Measurements from ENCODE around the gene PCDH9.

The PCDH9 gene

DNA sequence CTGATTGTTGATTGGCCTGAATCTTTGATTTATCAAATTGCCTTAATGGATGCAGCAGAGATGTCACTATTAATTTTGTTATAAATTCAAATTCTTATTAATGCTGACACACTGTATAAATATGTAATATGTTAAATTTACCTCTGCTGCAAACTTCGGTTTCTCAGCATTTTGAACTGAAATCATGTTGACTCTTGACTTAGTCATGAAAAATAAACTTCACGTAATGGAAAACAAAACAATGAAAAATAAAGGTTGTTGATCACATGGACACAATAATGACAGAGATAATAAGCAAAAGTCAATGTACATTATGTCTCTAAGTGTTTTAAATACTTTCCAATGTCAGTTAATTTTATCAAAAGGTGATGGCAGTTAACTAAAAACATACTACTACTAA, 827.6 kb downstream of the PCDH9 start:
- no peaks in the 10 kb centered on the region for H3K36me3 ChIP-seq (ENCODE audit: control insufficient read depth, insufficient read depth, low read length)
- no peaks in the 10 kb centered on the region for H3K4me1 ChIP-seq (ENCODE audit: control insufficient read depth, insufficient read depth, low read length)
- H3K27me3 ChIP-seq (ENCODE audit: control insufficient read depth, insufficient read depth, low read length, poor library complexity, severe bottlenecking), result no peaks in the 10 kb centered on the region
- H3K4me3 ChIP-seq (ENCODE audit: insufficient read depth, low read depth, low read length), result no peak overlapping the region
- H3K9me3 ChIP-seq (ENCODE audit: control insufficient read depth, low read length), result no peaks in the 10 kb centered on the region
- H3K27ac ChIP-seq (ENCODE audit: insufficient read depth, low read depth, low read length, poor library complexity, severe bottlenecking), result no peak overlapping the region
- 86 to 100% methylated on average over 1 to 2 of the region's 2 CpGs for WGBS, 2 experiments

- WGBS, 2 experiments, result 90% methylated on average over 1 of the region's 1 CpG; no CpG with 5 or more reads in 1 of the 2 experiments
- Histone ChIP-seq H3K27ac (ENCODE audit: insufficient read depth, low read depth, low read length, poor library complexity, severe bottlenecking) (no peak overlapping the region), H3K36me3 (ENCODE audit: control insufficient read depth, insufficient read depth, low read length) (no peaks in the 10 kb centered on the region), H3K4me3 (ENCODE audit: insufficient read depth, low read depth, low read length) (no peak overlapping the region), H3K9me3 (ENCODE audit: control insufficient read depth, low read length) (no peaks in the 10 kb centered on the region), H3K27me3 (ENCODE audit: control insufficient read depth, insufficient read depth, low read length, poor library complexity, severe bottlenecking) (no peaks in the 10 kb centered on the region), H3K4me1 (ENCODE audit: control insufficient read depth, insufficient read depth, low read length) (no peaks in the 10 kb centered on the region)
Measured at GRCh38 chr13:66402066-66402465, 828.1 kb downstream of the PCDH9 start.

- H3K9me3 ChIP-seq (ENCODE audit: control insufficient read depth, low read length), result no peaks in the 10 kb centered on the region
Measured at GRCh38 chr13:66400292-66400691, 829.8 kb downstream of the PCDH9 start.

GRCh38 chr13:66399873-66400272, 830.3 kb downstream of the PCDH9 start:
- no peaks in the 10 kb centered on the region for H3K4me1 ChIP-seq (ENCODE audit: control insufficient read depth, insufficient read depth, low read length)
- H3K4me3 ChIP-seq (ENCODE audit: insufficient read depth, low read depth, low read length), result no peak overlapping the region
- 84 to 93% methylated on average over 1 of the region's 1 CpG for WGBS, 2 experiments
- H3K36me3 ChIP-seq (ENCODE audit: control insufficient read depth, insufficient read depth, low read length), result no peaks in the 10 kb centered on the region
- H3K9me3 ChIP-seq (ENCODE audit: control insufficient read depth, low read length), result no peaks in the 10 kb centered on the region
- H3K27me3 ChIP-seq (ENCODE audit: control insufficient read depth, insufficient read depth, low read length, poor library complexity, severe bottlenecking), result no peaks in the 10 kb centered on the region
- no peak overlapping the region for H3K27ac ChIP-seq (ENCODE audit: insufficient read depth, low read depth, low read length, poor library complexity, severe bottlenecking)

More at GRCh38 chr13:66400292-66400691, 829.8 kb downstream of the PCDH9 start:
- Histone ChIP-seq H3K36me3 (ENCODE audit: control insufficient read depth, insufficient read depth, low read length) (no peaks in the 10 kb centered on the region), H3K27me3 (ENCODE audit: control insufficient read depth, insufficient read depth, low read length, poor library complexity, severe bottlenecking) (no peaks in the 10 kb centered on the region), H3K4me3 (ENCODE audit: insufficient read depth, low read depth, low read length) (no peak overlapping the region), H3K27ac (ENCODE audit: insufficient read depth, low read depth, low read length, poor library complexity, severe bottlenecking) (no peak overlapping the region), H3K4me1 (ENCODE audit: control insufficient read depth, insufficient read depth, low read length) (no peaks in the 10 kb centered on the region)

- Histone ChIP-seq H3K4me3 (ENCODE audit: insufficient read depth, low read depth, low read length) (no peak overlapping the region), H3K4me1 (ENCODE audit: control insufficient read depth, insufficient read depth, low read length) (no peaks in the 10 kb centered on the region), H3K9me3 (ENCODE audit: control insufficient read depth, low read length) (no peaks in the 10 kb centered on the region), H3K27me3 (ENCODE audit: control insufficient read depth, insufficient read depth, low read length, poor library complexity, severe bottlenecking) (no peaks in the 10 kb centered on the region), H3K27ac (ENCODE audit: insufficient read depth, low read depth, low read length, poor library complexity, severe bottlenecking) (no peak overlapping the region), H3K36me3 (ENCODE audit: control insufficient read depth, insufficient read depth, low read length) (no peaks in the 10 kb centered on the region)
- WGBS, 2 experiments, result 95 to 96% methylated on average over 1 of the region's 3 CpGs
Measured at GRCh38 chr13:66397133-66397532, 833.0 kb downstream of the PCDH9 start.

- Histone ChIP-seq H3K27me3 (ENCODE audit: control insufficient read depth, insufficient read depth, low read length, poor library complexity, severe bottlenecking) (no peaks in the 10 kb centered on the region), H3K27ac (ENCODE audit: insufficient read depth, low read depth, low read length, poor library complexity, severe bottlenecking) (no peak overlapping the region), H3K4me1 (ENCODE audit: control insufficient read depth, insufficient read depth, low read length) (no peaks in the 10 kb centered on the region), H3K9me3 (ENCODE audit: control insufficient read depth, low read length) (no peaks in the 10 kb centered on the region), H3K36me3 (ENCODE audit: control insufficient read depth, insufficient read depth, low read length) (no peaks in the 10 kb centered on the region), H3K4me3 (ENCODE audit: insufficient read depth, low read depth, low read length) (no peak overlapping the region)
- 80 to 100% methylated on average over 1 of the region's 1 CpG for WGBS, 2 experiments
Measured at GRCh38 chr13:66391322-66391721, 838.8 kb downstream of the PCDH9 start.

DNA sequence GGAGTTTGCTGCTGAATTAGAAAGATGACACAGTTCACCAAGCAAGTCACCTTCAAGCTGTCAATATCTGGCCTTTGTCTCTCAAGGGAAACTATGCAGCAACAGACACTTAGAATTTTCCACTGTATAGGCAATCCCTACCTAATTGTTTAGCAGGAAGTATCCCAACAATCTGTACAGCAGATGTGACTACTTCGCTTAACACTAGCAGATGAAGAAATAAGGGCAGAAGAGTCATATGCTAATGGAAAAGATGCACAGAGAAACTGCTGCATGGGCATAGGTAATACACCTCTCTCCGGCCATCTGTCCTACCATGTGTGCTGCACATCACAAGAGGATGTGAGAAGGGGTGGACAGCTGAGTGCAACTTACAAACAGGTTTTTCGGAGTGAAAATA, 851.2 kb downstream of the PCDH9 start:
- Histone ChIP-seq H3K27ac (ENCODE audit: insufficient read depth, low read depth, low read length, poor library complexity, severe bottlenecking) (no peak overlapping the region), H3K4me1 (ENCODE audit: control insufficient read depth, insufficient read depth, low read length) (no peaks in the 10 kb centered on the region), H3K27me3 (ENCODE audit: control insufficient read depth, insufficient read depth, low read length, poor library complexity, severe bottlenecking) (no peaks in the 10 kb centered on the region), H3K4me3 (ENCODE audit: insufficient read depth, low read depth, low read length) (no peak overlapping the region), H3K36me3 (ENCODE audit: control insufficient read depth, insufficient read depth, low read length) (no peaks in the 10 kb centered on the region), H3K9me3 (ENCODE audit: control insufficient read depth, low read length) (no peaks in the 10 kb centered on the region)
- 97% methylated on average over 3 of the region's 3 CpGs for WGBS, 2 experiments

GRCh38 chr13:66377569-66377968, 852.6 kb downstream of the PCDH9 start:
- Histone ChIP-seq H3K4me1 (ENCODE audit: control insufficient read depth, insufficient read depth, low read length) (no peaks in the 10 kb centered on the region), H3K4me3 (ENCODE audit: insufficient read depth, low read depth, low read length) (no peak overlapping the region), H3K36me3 (ENCODE audit: control insufficient read depth, insufficient read depth, low read length) (no peaks in the 10 kb centered on the region), H3K9me3 (ENCODE audit: control insufficient read depth, low read length) (no peaks in the 10 kb centered on the region), H3K27ac (ENCODE audit: insufficient read depth, low read depth, low read length, poor library complexity, severe bottlenecking) (no peak overlapping the region), H3K27me3 (ENCODE audit: control insufficient read depth, insufficient read depth, low read length, poor library complexity, severe bottlenecking) (no peaks in the 10 kb centered on the region)
- 70 to 78% methylated on average over 2 of the region's 2 CpGs for WGBS, 2 experiments

DNA sequence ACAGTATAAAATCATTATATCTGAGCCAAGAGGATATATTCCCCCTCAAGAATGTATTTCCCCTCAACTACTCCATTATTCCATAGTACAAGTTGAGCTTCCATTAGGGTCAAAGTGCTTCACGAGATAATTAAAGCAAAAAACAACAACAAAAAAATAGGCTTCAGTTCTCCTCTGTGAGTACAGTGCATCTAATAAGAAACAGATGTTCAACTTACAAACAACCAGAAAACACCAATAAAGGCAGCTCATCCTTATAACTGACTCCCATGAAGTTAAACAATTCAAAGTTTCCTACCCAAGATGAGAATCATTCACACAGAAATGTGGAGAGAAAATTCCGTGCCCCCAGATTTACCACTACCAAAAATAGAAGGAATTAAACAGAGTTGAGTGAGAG, 854.4 kb downstream of the PCDH9 start:
- no peak overlapping the region for H3K27ac ChIP-seq (ENCODE audit: insufficient read depth, low read depth, low read length, poor library complexity, severe bottlenecking)
- 96 to 97% methylated on average over 1 to 2 of the region's 2 CpGs for WGBS, 2 experiments

DNA sequence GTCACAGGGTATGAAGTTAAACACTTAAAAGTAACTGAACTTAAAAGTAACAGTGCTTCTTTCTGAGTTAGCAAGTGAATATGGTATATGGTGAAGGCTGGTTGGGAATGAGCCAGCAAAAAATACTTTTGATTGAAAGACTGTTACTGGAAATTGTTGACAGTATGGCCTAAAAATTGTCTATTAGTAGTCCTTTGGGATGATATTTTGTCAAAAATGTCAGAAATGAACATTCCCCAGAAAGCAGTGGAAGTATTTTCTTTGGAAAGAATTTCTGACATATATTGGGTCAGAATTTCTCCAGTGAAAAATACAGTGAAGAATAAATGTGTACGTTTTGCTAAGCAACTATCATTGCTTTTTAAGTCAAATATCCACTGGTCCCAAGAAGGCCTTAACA, 860.5 kb downstream of the PCDH9 start:
- H3K27me3 ChIP-seq (ENCODE audit: control insufficient read depth, insufficient read depth, low read length, poor library complexity, severe bottlenecking), result no peaks in the 10 kb centered on the region
- H3K36me3 ChIP-seq (ENCODE audit: control insufficient read depth, insufficient read depth, low read length), result no peaks in the 10 kb centered on the region
- H3K9me3 ChIP-seq (ENCODE audit: control insufficient read depth, low read length), result no peaks in the 10 kb centered on the region
- WGBS, 2 experiments, result 71% methylated on average over 1 of the region's 1 CpG; no CpG with 5 or more reads in 1 of the 2 experiments
- H3K4me1 ChIP-seq (ENCODE audit: control insufficient read depth, insufficient read depth, low read length), result no peaks in the 10 kb centered on the region
- no peak overlapping the region for H3K27ac ChIP-seq (ENCODE audit: insufficient read depth, low read depth, low read length, poor library complexity, severe bottlenecking)
- H3K4me3 ChIP-seq (ENCODE audit: insufficient read depth, low read depth, low read length), result no peak overlapping the region

More for the DNA sequence above, 854.4 kb downstream of the PCDH9 start:
- H3K4me1 ChIP-seq (ENCODE audit: control insufficient read depth, insufficient read depth, low read length), result no peaks in the 10 kb centered on the region
- H3K4me3 ChIP-seq (ENCODE audit: insufficient read depth, low read depth, low read length), result no peak overlapping the region
- H3K9me3 ChIP-seq (ENCODE audit: control insufficient read depth, low read length), result no peaks in the 10 kb centered on the region
- H3K36me3 ChIP-seq (ENCODE audit: control insufficient read depth, insufficient read depth, low read length), result no peaks in the 10 kb centered on the region
- no peaks in the 10 kb centered on the region for H3K27me3 ChIP-seq (ENCODE audit: control insufficient read depth, insufficient read depth, low read length, poor library complexity, severe bottlenecking)

DNA sequence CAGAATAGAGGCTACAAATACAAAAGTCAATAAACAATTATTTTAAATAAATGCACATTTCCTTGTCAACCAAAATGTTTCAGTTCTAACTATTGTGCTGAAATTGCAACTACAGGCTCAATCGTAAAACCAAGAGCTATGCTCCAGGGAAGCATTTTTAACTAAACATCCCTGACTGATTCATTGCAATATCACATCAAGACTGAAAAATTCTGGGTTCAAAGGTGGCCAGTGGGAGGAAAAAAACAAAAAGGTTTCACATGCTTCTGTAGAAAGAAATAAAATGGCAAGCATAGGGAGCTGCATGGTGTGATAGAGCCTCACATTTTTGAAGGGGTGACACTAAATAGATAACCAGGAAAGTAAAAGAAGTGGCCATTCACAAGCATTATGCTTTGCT, 862.8 kb downstream of the PCDH9 start:
- H3K4me1 ChIP-seq (ENCODE audit: control insufficient read depth, insufficient read depth, low read length), result no peaks in the 10 kb centered on the region
- H3K9me3 ChIP-seq (ENCODE audit: control insufficient read depth, low read length), result no peaks in the 10 kb centered on the region
- no peaks in the 10 kb centered on the region for H3K36me3 ChIP-seq (ENCODE audit: control insufficient read depth, insufficient read depth, low read length)
- no peaks in the 10 kb centered on the region for H3K27me3 ChIP-seq (ENCODE audit: control insufficient read depth, insufficient read depth, low read length, poor library complexity, severe bottlenecking)
- 82 to 86% methylated on average over 1 of the region's 1 CpG for WGBS, 2 experiments
- no peak overlapping the region for H3K27ac ChIP-seq (ENCODE audit: insufficient read depth, low read depth, low read length, poor library complexity, severe bottlenecking)
- H3K4me3 ChIP-seq (ENCODE audit: insufficient read depth, low read depth, low read length), result no peak overlapping the region

All from ectodermal cell (in vitro differentiated cells).